ENCODE data around the gene COX11. TPM values are rescaled to one million over a fixed set of nuclear protein-coding genes. Genes with fewer than 3 reads are reported as not detected.

The COX11 gene
- total and polyA plus RNA-seq, 2 experiments from 2014 or later = 63.6 to 96.9 TPM

GRCh38 chr17:54937018-54937417, 31.4 kb downstream of the COX11 start:
- Histone ChIP-seq H3K4me1 (ENCODE audit: low read depth) (peaks cover 9% of the 10 kb centered on the region), H3K27ac (no peak overlapping the region), H3K9me3 (ENCODE audit: low read depth) (no peaks in the 10 kb centered on the region), H3K36me3 (peaks cover 6% of the 10 kb centered on the region), H3K27me3 (no peaks in the 10 kb centered on the region), H3K4me3 (no peak overlapping the region)
- DNase-seq (ENCODE audit: low read depth in 1 of 2, low spot score in 1 of 2) = peak in 1 of 2 donors; percentile 2
- no peak for TF ChIP-seq CTCF (IDR thresholded peaks at IDR 0.05; ENCODE audit: low read depth, low read length)

GRCh38 chr17:54935471-54935870, 33.0 kb downstream of the COX11 start:
- no peak for DNase-seq (ENCODE audit: low read depth in 1 of 2, low spot score in 1 of 2)
- H3K9me3 ChIP-seq (ENCODE audit: low read depth) = no peaks in the 10 kb centered on the region
- no peak overlapping the region for H3K27ac ChIP-seq
- H3K36me3 ChIP-seq = peaks cover 5% of the 10 kb centered on the region
- H3K4me1 ChIP-seq (ENCODE audit: low read depth) = peaks cover 9% of the 10 kb centered on the region
- no peak overlapping the region for H3K4me3 ChIP-seq
- TF ChIP-seq CTCF (IDR thresholded peaks at IDR 0.05; ENCODE audit: low read depth, low read length) = no peak
- no peaks in the 10 kb centered on the region for H3K27me3 ChIP-seq

GRCh38 chr17:54933921-54934320, 34.5 kb downstream of the COX11 start:
- H3K9me3 ChIP-seq (ENCODE audit: low read depth) = no peaks in the 10 kb centered on the region
- H3K4me1 ChIP-seq (ENCODE audit: low read depth) = peaks cover 9% of the 10 kb centered on the region
- H3K27me3 ChIP-seq = no peaks in the 10 kb centered on the region
- H3K4me3 ChIP-seq = no peak overlapping the region
- peaks cover 9% of the 10 kb centered on the region for H3K36me3 ChIP-seq
- no peak for TF ChIP-seq CTCF (IDR thresholded peaks at IDR 0.05; ENCODE audit: low read depth, low read length)
- peak in 1 of 2 donors; percentile 37 for DNase-seq (ENCODE audit: low read depth in 1 of 2, low spot score in 1 of 2)
- peak overlapping the region; percentile 12 for H3K27ac ChIP-seq

GRCh38 chr17:54932711-54933110, 35.7 kb downstream of the COX11 start:
- no peak for DNase-seq (ENCODE audit: low read depth in 1 of 2, low spot score in 1 of 2)
- H3K27me3 ChIP-seq = no peaks in the 10 kb centered on the region
- H3K9me3 ChIP-seq (ENCODE audit: low read depth) = no peaks in the 10 kb centered on the region
- no peak overlapping the region for H3K27ac ChIP-seq
- H3K36me3 ChIP-seq = peaks cover 15% of the 10 kb centered on the region
- no peak overlapping the region for H3K4me3 ChIP-seq
- no peak for TF ChIP-seq CTCF (IDR thresholded peaks at IDR 0.05; ENCODE audit: low read depth, low read length)
- peaks cover 9% of the 10 kb centered on the region for H3K4me1 ChIP-seq (ENCODE audit: low read depth)

- Histone ChIP-seq H3K4me1 (ENCODE audit: low read depth) (no peaks in the 10 kb centered on the region), H3K27me3 (no peaks in the 10 kb centered on the region), H3K9me3 (ENCODE audit: low read depth) (no peaks in the 10 kb centered on the region), H3K4me3 (no peak overlapping the region), H3K27ac (no peak overlapping the region), H3K36me3 (peaks cover 12% of the 10 kb centered on the region)
- no peak for TF ChIP-seq CTCF (IDR thresholded peaks at IDR 0.05; ENCODE audit: low read depth, low read length)
- no peak for DNase-seq (ENCODE audit: low read depth in 1 of 2, low spot score in 1 of 2)
Measured at GRCh38 chr17:54927525-54927924, 40.9 kb downstream of the COX11 start.

- TF ChIP-seq CTCF (IDR thresholded peaks at IDR 0.05; ENCODE audit: low read depth, low read length) = no peak
- H3K9me3 ChIP-seq (ENCODE audit: low read depth) = no peaks in the 10 kb centered on the region
- H3K27ac ChIP-seq = no peak overlapping the region
- DNase-seq (ENCODE audit: low read depth in 1 of 2, low spot score in 1 of 2) = no peak
- H3K36me3 ChIP-seq = peaks cover 9% of the 10 kb centered on the region
- H3K27me3 ChIP-seq = no peaks in the 10 kb centered on the region
- no peak overlapping the region for H3K4me3 ChIP-seq
- no peaks in the 10 kb centered on the region for H3K4me1 ChIP-seq (ENCODE audit: low read depth)
Measured at GRCh38 chr17:54924405-54924804, 44.0 kb downstream of the COX11 start.

Measured in cardiac muscle cell (in vitro differentiated cells and primary cell).